ENCODE data around the gene TBC1D16. TPM values are rescaled to one million over a fixed set of nuclear protein-coding genes. Genes with fewer than 3 reads are reported as not detected.

The TBC1D16 gene
- total and polyA plus RNA-seq, 11 donors, result 5.3 to 22.1 (median 17.4) TPM

GRCh38 chr17:80021600-80021999 lies 14.1 kb downstream of the TBC1D16 start:
- Histone ChIP-seq H3K27me3 (no peaks in the 10 kb centered on the region), H3K9me3 (no peaks in the 10 kb centered on the region), H3K4me1 (peaks cover 0 to 15% (median 0%) of the 10 kb centered on the region in 12 donors), H3K36me3 (no peaks in the 10 kb centered on the region), H3K27ac (no peak overlapping the region), H3K4me3 (no peak overlapping the region)
- intact Hi-C loops (cut with DNase I), result no loop called here
- DNase-seq (no peak), ATAC-seq (no peak)
- WGBS, 4 donors, result 98 to 99% (median 98%) methylated on average over 2 of the region's 2 CpGs
- no peak for TF ChIP-seq POLR2A (IDR thresholded peaks at IDR 0.05)
- no peak for TF ChIP-seq CTCF (IDR thresholded peaks at IDR 0.05)

- no peak overlapping the region for H3K27ac ChIP-seq
- no peak for DNase-seq
These were observed 16.6 kb downstream of the TBC1D16 start for GRCh38 chr17:80018917-80019651.

GRCh38 chr17:80017226-80018010 lies 18.3 kb downstream of the TBC1D16 start:
- ATAC-seq, result no peak
- H3K4me1 ChIP-seq, result no peaks in the 10 kb centered on the region
- WGBS, 4 donors, result 94 to 98% (median 96%) methylated on average over 18 of the region's 18 CpGs
- no peak overlapping the region for H3K4me3 ChIP-seq
- peak in 1 of 5 donors; percentile 7 for DNase-seq
- peaks cover 0 to 9% (median 0%) of the 10 kb centered on the region in 12 donors for H3K9me3 ChIP-seq
- peaks cover 0 to 12% (median 8%) of the 10 kb centered on the region in 9 donors for H3K36me3 ChIP-seq
- no peak for TF ChIP-seq POLR2A (IDR thresholded peaks at IDR 0.05)
- TF ChIP-seq CTCF (IDR thresholded peaks at IDR 0.05), result no peak
- no peak overlapping the region for H3K27ac ChIP-seq
- intact Hi-C loops (cut with DNase I), result no loop called here
- no peaks in the 10 kb centered on the region for H3K27me3 ChIP-seq

More at GRCh38 chr17:80018917-80019651, 16.6 kb downstream of the TBC1D16 start:
- 89 to 94% (median 93%) methylated on average over 21 of the region's 21 CpGs for WGBS, 4 donors
- TF ChIP-seq POLR2A (IDR thresholded peaks at IDR 0.05), result no peak
- no peak for TF ChIP-seq CTCF (IDR thresholded peaks at IDR 0.05)
- intact Hi-C loops (cut with DNase I), result no loop called here
- H3K36me3 ChIP-seq, result no peaks in the 10 kb centered on the region
- ATAC-seq, result no peak
- H3K9me3 ChIP-seq, result peaks cover 0 to 8% (median 0%) of the 10 kb centered on the region in 12 donors
- H3K4me3 ChIP-seq, result no peak overlapping the region
- H3K4me1 ChIP-seq, result peaks cover 0 to 10% (median 0%) of the 10 kb centered on the region in 12 donors
- H3K27me3 ChIP-seq, result no peaks in the 10 kb centered on the region
